ENCODE data around the gene SLC16A9.

Gene SLC16A9

DNA sequence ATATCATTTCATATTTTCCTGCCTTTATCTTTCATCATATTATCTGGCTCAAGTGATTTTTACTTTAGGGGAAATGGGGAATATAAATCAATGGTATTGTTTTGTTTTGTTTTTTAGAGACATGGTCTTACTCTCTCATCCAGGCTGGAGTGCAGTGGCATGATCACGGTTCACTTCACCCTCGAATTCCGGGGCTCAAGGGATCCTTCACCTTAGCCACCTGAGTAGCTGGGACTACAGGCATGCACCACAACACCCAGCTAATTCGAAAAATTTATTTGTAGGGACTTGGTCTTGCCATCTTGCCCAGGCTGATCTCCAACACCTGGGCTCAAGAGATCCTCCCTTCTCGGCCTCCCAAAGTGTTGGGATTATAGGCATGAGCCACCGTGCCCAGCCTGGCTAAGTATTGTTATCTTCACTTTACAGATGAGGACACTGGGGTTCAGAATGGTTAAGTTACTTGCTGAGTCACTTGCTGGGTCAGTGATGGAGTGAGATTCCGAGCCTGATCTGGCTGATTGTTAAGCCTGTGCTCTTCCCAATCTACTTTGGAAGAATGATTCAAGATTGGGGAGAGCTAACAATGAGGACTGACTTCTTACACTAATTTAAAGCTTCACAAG lies 3.7 kb upstream of the SLC16A9 start:
- DNase-seq = no peak

GRCh38 chr10:59711871-59712494 lies 2.3 kb upstream of the SLC16A9 start:
- DNase-seq = no peak

GRCh38 chr10:59708816-59709394 lies 745 bp downstream of the SLC16A9 start:
- DNase-seq = no peak

DNA sequence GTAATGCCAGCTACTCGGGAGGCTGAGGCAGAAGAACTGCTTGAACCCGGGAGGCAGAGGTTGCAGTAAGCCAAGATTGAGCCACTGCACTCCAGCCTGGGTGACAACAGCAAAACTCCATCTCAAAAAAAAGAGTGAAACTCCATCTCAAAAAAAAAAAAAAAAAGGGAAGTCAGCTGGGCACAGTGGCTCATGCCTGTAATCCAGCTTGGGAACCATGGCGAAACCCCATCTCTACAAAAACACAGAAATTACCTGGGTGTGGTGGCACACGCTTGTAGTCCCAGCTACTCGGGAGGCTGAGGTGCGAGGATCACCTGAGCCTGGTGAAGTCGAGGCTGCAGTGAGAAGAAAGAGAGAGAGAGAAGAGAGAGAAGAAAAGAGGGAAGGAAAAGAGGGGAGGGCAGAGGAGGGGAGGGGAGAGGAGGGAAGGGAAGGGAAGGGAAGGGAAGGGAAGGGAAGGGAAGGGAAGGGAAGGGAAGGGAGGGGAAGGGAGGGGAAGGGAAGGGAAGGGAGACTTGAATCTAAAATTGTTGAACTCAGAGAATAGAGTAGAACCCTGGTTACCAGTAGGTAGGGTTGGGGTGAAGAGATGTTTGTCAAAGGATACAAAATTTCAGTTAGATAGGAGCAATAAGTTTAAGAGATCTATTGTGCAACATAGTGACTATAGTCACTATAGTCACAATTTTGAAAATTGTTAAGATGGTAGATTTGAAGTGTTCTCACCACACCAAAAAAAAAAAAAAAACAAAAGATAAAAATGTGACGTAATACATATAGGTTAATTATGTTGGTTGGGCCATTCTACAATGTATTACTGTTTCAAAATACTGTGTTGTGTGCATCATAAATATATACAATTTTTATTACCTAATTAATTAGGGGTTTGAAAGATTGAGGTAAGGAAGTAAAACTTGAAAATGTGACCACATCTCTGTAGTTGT lies 2.5 kb downstream of the SLC16A9 start:
- no peak for DNase-seq

GRCh38 chr10:59705931-59706330 lies 3.7 kb downstream of the SLC16A9 start:
- DNase-seq = no peak

- DNase-seq = no peak
Measured at GRCh38 chr10:59704630-59705029, 5.0 kb downstream of the SLC16A9 start.

GRCh38 chr10:59702347-59702746 lies 7.3 kb downstream of the SLC16A9 start:
- DNase-seq = no peak

GRCh38 chr10:59700709-59701108 lies 8.9 kb downstream of the SLC16A9 start:
- DNase-seq = no peak

- no peak for DNase-seq
Measured at GRCh38 chr10:59698326-59698725, 11.3 kb downstream of the SLC16A9 start.

- no peak for DNase-seq
Measured at GRCh38 chr10:59695637-59696036, 14.0 kb downstream of the SLC16A9 start.

GRCh38 chr10:59694936-59695335 lies 14.7 kb downstream of the SLC16A9 start:
- DNase-seq = no peak

DNA sequence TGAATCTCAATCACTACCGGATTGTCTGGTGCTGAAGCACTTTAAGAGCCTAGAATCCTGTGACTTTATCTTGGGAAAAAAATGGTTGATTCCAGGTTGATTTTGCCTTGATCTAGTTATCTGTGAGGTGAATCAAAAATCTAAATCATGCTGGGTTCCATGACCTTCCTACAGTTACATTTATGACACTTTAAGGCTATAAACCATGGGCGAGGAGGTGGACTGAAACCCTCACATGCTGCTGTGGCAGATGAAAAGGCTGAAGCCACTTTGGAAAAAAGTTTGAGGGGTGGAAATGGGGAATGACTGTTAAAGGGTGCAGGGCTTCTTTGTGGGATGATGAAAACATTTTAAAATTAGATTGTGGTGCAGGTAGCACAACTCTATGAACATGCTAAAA lies 17.5 kb downstream of the SLC16A9 start:
- no peak for DNase-seq

DNA sequence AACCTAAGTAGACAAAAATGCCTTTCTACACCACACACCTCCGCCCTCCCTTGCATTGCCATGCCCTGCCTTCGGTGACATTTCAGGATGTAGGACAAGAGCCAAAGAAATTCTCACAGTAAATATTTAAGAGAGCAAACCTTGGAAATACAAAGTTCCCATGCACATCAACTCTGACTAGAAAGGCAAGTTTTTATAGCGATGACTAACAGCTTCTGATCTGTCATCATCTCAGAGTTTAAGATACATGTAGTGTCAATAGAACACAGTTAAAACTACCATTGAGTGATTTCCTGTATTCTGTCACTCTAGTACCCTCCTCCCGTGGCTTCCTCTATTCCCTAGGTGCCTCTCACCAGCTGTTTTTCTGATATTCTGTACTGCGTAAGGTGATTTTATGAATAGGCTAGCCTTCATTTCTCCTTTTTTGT lies 20.7 kb downstream of the SLC16A9 start:
- DNase-seq = no peak

DNA sequence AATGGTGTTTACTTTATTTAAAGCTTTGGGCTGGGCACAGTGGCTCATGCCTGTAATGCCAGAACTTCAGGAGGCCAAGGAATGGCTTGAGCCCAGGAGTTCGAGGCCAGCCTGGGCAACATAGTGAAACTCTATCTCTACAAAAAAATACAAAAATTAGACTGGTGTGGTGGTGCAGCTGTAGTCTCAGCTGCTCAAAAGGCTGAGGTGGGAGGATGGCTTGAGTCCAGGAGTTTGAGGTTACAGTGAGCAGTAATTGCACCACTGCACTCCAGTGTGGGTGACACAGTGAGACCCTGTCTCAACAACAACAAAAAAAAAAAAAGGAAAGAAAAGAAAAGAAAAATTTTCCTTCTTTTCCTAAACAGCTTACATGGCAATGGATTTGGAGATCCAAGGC lies 22.0 kb downstream of the SLC16A9 start:
- no peak for DNase-seq

DNA sequence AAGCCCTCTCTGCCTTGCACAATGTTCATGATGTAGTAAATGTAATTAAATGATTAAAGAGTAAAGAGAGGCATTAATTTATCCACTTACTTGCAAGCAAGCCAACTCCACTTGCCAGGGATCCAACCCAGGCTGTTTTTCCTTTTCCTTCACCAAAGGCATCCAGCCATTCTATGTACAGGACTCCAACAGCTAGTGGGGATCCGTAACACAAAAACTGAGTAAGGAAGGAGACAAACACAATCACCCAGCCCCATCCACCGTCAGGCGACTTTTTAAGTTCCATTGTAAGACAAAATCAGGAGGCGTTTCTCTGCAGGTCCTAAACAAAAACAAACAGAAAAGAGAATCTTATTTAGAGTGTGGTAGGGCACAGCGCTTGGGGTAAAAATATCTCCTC lies 25.6 kb downstream of the SLC16A9 start:
- DNase-seq = no peak

- DNase-seq = no peak
Measured at GRCh38 chr10:59682986-59683937, 26.4 kb downstream of the SLC16A9 start.

GRCh38 chr10:59680199-59680598 lies 29.5 kb downstream of the SLC16A9 start:
- no peak for DNase-seq

DNA sequence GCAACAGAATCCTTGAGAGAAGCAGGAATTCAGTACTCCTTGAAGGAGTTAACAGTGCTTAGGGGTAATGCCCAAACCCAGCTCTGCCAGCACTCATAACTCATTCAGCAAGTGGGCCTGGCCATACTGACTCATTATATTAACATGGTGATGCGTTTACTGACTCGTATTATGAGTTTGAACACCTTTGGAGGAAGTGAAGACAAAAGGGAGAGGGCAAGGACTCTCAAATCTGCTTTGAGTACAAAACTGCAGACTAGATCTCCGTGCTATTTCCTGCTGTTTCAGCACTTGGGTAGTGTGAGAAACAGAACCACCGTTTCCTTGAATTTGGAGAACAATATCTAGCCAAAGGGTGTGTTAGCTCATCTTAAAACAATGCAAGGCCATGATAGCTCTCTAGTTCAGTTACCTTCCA lies 30.8 kb downstream of the SLC16A9 start:
- no peak for DNase-seq

GRCh38 chr10:59677253-59677831 lies 32.3 kb downstream of the SLC16A9 start:
- DNase-seq = no peak

- DNase-seq = no peak
Measured at GRCh38 chr10:59675812-59676211, 33.8 kb downstream of the SLC16A9 start.

DNA sequence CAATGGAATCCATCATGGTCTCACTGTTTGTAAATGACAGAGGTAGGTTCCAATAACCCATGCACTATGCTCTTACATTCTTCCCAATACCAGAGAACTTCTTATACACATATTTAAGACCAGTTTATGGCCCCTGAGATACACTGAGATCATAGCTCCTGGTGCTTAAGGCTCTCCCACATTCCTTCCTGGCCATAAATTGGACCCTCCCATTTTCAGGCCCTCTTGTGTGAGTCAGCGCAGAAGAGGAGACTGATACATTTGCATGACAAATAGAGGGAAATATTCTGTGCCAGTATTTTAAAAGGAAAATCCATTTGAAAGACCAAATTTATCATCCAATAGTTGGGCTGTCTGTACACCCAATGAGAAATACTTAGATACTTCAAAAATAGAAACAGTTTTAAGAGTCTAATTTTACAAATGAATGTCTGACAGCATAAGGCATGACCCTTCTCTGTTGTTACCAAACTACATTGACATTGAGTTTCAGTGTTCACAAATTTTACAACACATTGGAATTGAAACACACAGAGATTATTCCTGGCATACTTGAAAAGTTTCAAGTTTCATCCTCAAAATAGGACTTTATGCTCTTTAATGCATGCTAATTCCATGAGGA lies 35.3 kb downstream of the SLC16A9 start:
- DNase-seq = no peak

Measured in NCI-H2081 treated with DMSO at 0.1 percent for 48 hours (cell line).